B cell (primary cell): ENCODE measurements around the gene MED16. TPM values are rescaled to one million over a fixed set of nuclear protein-coding genes. Genes with fewer than 3 reads are reported as not detected.

Experiments used
- ATAC-seq: fragments of 200-7000 bp; cut with Tn5 transposase; one replicate; pipeline ENCODE4 v1.10.0; 2021; ENCODE audit warnings: low read depth, mild to moderate bottlenecking, moderate number of reproducible peaks, moderate library complexity
- CTCF ChIA-PET: fragments of 350-600 bp; sonication (Branson Sonifier 250); formaldehyde crosslinking; loops from one replicate; lab custom pipeline; 2021; ENCODE audit warnings: antibody characterized with exemption, inconsistent platforms; lab: Charles Lee
- POLR2A ChIA-PET: fragments of 350-600 bp; sonication (Branson Sonifier 250); formaldehyde crosslinking; loops from one replicate; lab custom pipeline; 2021; ENCODE audit warnings: antibody characterized with exemption; lab: Charles Lee
- DNase-seq: peaks from one replicate; pipeline ENCODE4 v3.0.0; 2013
- H2AFZ ChIP-seq: 2 replicates; pipeline ENCODE4 v1.6.1; 2012; ENCODE audit warnings: mild to moderate bottlenecking, low read depth, low read length; ENCODE audit not compliant: insufficient read depth, poor library complexity, severe bottlenecking
- H3K27ac ChIP-seq, 2 donors: 1 replicate in 1 of 2; 2 replicates in 1 of 2; pipeline ENCODE4 v1.5.1; 2012 to 2013; ENCODE audit warnings: low read length in 2 of 2, mild to moderate bottlenecking in 2 of 2, moderate library complexity in 1 of 2
- H3K27me3 ChIP-seq, 4 experiments: fragments of 200-600 bp in 1 of 4; sonication (generic) in 1 of 4; replicated peaks in 1 of 4; 1 replicate in 2 of 4; 2 replicates in 2 of 4; pipeline versions ENCODE4 v1.6.1 to v1.7.0; 2013 to 2016; ENCODE audit warnings: low read length in 3 of 4, mild to moderate bottlenecking in 2 of 4, mixed read lengths in 1 of 4, moderate library complexity in 1 of 4; ENCODE audit not compliant: insufficient read depth in 4 of 4, control insufficient read depth in 3 of 4; ENCODE audit errors: control extremely low read depth in 1 of 4
- H3K36me3 ChIP-seq, 2 experiments: replicated peaks in 1 of 2; 1 replicate in 1 of 2; 2 replicates in 1 of 2; pipeline versions ENCODE4 v1.6.1 to v1.7.1; 2013; ENCODE audit warnings: low read length in 1 of 2; ENCODE audit not compliant: insufficient read depth in 2 of 2, control insufficient read depth in 1 of 2; ENCODE audit errors: control extremely low read depth in 1 of 2, extremely low read depth in 1 of 2
- H3K4me1 ChIP-seq, 2 donors: fragments of 200-600 bp in 1 of 2; sonication (generic) in 1 of 2; 1 replicate in 1 of 2; 2 replicates in 1 of 2; pipeline versions ENCODE4 v1.5.1 to v1.6.1; 2013 to 2017; ENCODE audit warnings: low read length in 2 of 2; ENCODE audit not compliant: control insufficient read depth in 2 of 2, insufficient read depth in 2 of 2
- H3K4me2 ChIP-seq: replicated peaks from 2 replicates; pipeline ENCODE3; 2012; ENCODE audit warnings: mild to moderate bottlenecking, low read depth, low read length; ENCODE audit not compliant: poor library complexity, severe bottlenecking
- H3K4me3 ChIP-seq, 5 experiments: fragments of 200-600 bp in 1 of 5; sonication (generic) in 1 of 5; 1 replicate in 3 of 5; 2 replicates in 2 of 5; pipeline versions ENCODE4 v1.5.1 to v1.7.0; 2011 to 2016; ENCODE audit warnings: low read length in 4 of 5, mild to moderate bottlenecking in 4 of 5, low read depth in 2 of 5, control low read depth in 1 of 5, moderate library complexity in 1 of 5; ENCODE audit not compliant: insufficient read depth in 1 of 5; ENCODE audit errors: control extremely low read depth in 1 of 5, extremely low read depth in 1 of 5
- H3K79me2 ChIP-seq: fragments of 200-600 bp; sonication (generic); one replicate; pipeline ENCODE4 v1.6.0; 2016; ENCODE audit warnings: low read length; ENCODE audit not compliant: control insufficient read depth, insufficient read depth
- H3K9ac ChIP-seq: fragments of 200-600 bp; sonication (generic); 2 replicates; pipeline ENCODE4 v1.6.1; 2017; ENCODE audit warnings: mild to moderate bottlenecking, low read length, moderate library complexity
- H3K9me3 ChIP-seq, 3 donors: one replicate each; pipeline versions ENCODE4 v1.6.1 to v1.7.1; 2013; ENCODE audit warnings: low read length in 2 of 3; ENCODE audit not compliant: control insufficient read depth in 2 of 3, insufficient read depth in 1 of 3; ENCODE audit errors: control extremely low read depth in 1 of 3
- H4K20me1 ChIP-seq: 2 replicates; pipeline ENCODE4 v1.6.0; 2012; ENCODE audit warnings: mild to moderate bottlenecking, low read length; ENCODE audit not compliant: insufficient read depth, control insufficient read depth, poor library complexity, severe bottlenecking
- H3K27ac Mint-ChIP-seq: one replicate; pipeline ENCODE4 v1.8.0; 2021; ENCODE audit warnings: mixed read lengths
- H3K27me3 Mint-ChIP-seq: one replicate; pipeline ENCODE4 v1.8.0; 2021; ENCODE audit warnings: mixed read lengths
- H3K4me1 Mint-ChIP-seq: one replicate; pipeline ENCODE4 v1.8.0; 2021; ENCODE audit warnings: mixed read lengths
- H3K4me3 Mint-ChIP-seq: one replicate; pipeline ENCODE4 v1.8.0; 2021; ENCODE audit warnings: mixed read lengths
- H3K9me3 Mint-ChIP-seq: one replicate; pipeline ENCODE4 v1.8.0; 2022; ENCODE audit warnings: mixed read lengths; ENCODE audit not compliant: insufficient read depth
- EZH2 ChIP-seq: IDR thresholded peaks from 2 replicates; pipeline ENCODE4 v1.6.1; 2012; ENCODE audit warnings: borderline replicate concordance, low read depth, mild to moderate bottlenecking, moderate library complexity, low read length; ENCODE audit not compliant: insufficient read depth, poor library complexity, severe bottlenecking
- WGBS: methylation state at CpG from one replicate; pipeline ENCODE4 v1.1.5; 2013; ENCODE audit warnings: missing lambda C conversion rate; ENCODE audit not compliant: insufficient coverage; 5-methylcytosine and 5-hydroxymethylcytosine counted together
- intact Hi-C: fragments of 100-400 bp; cut with micrococcal nuclease; formaldehyde crosslinking; loops from one replicate; pipeline ENCODE4 v1.10.0; 2022
- polyA plus RNA-seq: library from polyadenylated mRNA; depleted of rRNA; stranded (reverse); fragments of >200 nt; gene quantifications from 2 replicates; pipeline ENCODE4 v1.2.3, GENCODE V29; 2012
- total RNA-seq, 2 donors: library from RNA; stranded (reverse); fragments of 120-200 nt in 1 of 2; gene quantifications; 1 replicate in 1 of 2; 2 replicates in 1 of 2; pipeline versions ENCODE4 v1.2.3 to v1.2.4, GENCODE V29; 2013 to 2022
- TF ChIP-seq, protein P1 (sequence below): fragments of 200-600 bp; IDR thresholded peaks from one replicate; pipeline ENCODE4 v1.8.0; 2022; ENCODE audit warnings: antibody characterized with exemption, mild to moderate bottlenecking

Gene MED16
- total and polyA plus RNA-seq, 2 donors (not counting 1 experiment from before 2014, with no cell fraction given) = 85.0 to 85.3 TPM

DNA sequence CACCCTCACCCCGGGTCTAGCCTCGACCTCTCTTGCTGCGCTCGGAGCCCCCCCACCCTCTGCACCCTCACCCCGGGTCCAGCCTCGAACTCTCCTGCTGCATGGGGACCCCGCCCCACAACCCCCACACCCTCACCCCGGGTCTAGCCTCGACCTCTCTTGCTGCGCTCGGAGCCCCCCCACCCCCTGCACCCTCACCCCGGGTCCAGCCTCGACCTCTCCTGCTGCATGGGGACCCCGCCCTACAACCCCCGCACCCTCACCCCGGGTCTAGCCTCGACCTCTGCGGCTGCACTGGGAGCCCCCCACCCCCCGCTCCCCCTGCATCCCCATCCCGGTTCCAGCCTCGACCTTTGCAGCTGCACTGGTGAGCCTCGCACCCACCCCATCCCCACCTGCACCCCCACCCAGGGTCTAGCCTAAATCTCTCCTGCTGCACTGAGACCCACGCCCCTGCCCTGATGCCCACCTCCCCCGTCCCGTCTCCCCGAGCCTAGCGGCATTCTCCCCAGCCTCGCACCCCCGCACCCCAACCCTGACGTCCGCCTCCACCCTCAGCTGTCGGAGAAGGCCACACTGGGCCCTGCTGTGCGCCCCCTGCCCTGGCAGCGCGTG lies 31.7 kb downstream of the MED16 start:
- POLR2A ChIA-PET = interaction anchor here (1.0 kb wide), 1 partner anchor 23 kb away, joined by 7 read pairs; no protein-coding TSS in a partner anchor
- intact Hi-C loops = no loop called here

More for the DNA sequence above, 31.7 kb downstream of the MED16 start:
- Mint-ChIP-seq H3K4me1 (peaks cover 19% of the 10 kb centered on the region), H3K27ac (no peak overlapping the region), H3K27me3 (peaks cover 7% of the 10 kb centered on the region), H3K4me3 (peak overlapping the region; percentile 16), H3K9me3 (no peaks in the 10 kb centered on the region)
- CTCF ChIA-PET = interaction anchor here (7.5 kb wide), 1 partner anchor 60 kb away, joined by 72 read pairs; no protein-coding TSS in a partner anchor
- no peak for DNase-seq
- H3K4me1 ChIP-seq = peaks cover 29 to 51% of the 10 kb centered on the region in 2 donors
- peaks cover 0 to 41% (median 0%) of the 10 kb centered on the region in 3 donors for H3K9me3 ChIP-seq
- H3K4me2 ChIP-seq = peak overlapping the region; percentile 87
- no peaks in the 10 kb centered on the region for H4K20me1 ChIP-seq
- H2AFZ ChIP-seq = peak overlapping the region; percentile 51
- no peak overlapping the region for H3K9ac ChIP-seq
- no peaks in the 10 kb centered on the region for H3K36me3 ChIP-seq
- peaks cover 0 to 38% (median 8%) of the 10 kb centered on the region in 4 experiments for H3K27me3 ChIP-seq
- WGBS = 74% methylated on average over 21 of the region's 35 CpGs
- TF ChIP-seq EZH2 = no peak
- TF ChIP-seq, protein P1, sequence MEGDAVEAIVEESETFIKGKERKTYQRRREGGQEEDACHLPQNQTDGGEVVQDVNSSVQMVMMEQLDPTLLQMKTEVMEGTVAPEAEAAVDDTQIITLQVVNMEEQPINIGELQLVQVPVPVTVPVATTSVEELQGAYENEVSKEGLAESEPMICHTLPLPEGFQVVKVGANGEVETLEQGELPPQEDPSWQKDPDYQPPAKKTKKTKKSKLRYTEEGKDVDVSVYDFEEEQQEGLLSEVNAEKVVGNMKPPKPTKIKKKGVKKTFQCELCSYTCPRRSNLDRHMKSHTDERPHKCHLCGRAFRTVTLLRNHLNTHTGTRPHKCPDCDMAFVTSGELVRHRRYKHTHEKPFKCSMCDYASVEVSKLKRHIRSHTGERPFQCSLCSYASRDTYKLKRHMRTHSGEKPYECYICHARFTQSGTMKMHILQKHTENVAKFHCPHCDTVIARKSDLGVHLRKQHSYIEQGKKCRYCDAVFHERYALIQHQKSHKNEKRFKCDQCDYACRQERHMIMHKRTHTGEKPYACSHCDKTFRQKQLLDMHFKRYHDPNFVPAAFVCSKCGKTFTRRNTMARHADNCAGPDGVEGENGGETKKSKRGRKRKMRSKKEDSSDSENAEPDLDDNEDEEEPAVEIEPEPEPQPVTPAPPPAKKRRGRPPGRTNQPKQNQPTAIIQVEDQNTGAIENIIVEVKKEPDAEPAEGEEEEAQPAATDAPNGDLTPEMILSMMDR = no peak
- no peak overlapping the region for H3K4me3 ChIP-seq
- no peak overlapping the region for H3K27ac ChIP-seq
- no peaks in the 10 kb centered on the region for H3K79me2 ChIP-seq
- no peak for ATAC-seq
